HG03108 (cell line): ENCODE data around the gene TUBGCP6.
"Not testable (repeated sequence)": the region's sequence is repeated elsewhere in the genome, so short reads cannot be mapped to it uniquely, and the experiment has no call there.

ENCODE experiments used
- ATAC-seq: cut with Tn5 transposase; IDR thresholded peaks from one replicate; pipeline ENCODE4 v1.9.1; 2021; ENCODE audit warnings: moderate library complexity; ENCODE audit not compliant: unreplicated experiment

Gene TUBGCP6

DNA sequence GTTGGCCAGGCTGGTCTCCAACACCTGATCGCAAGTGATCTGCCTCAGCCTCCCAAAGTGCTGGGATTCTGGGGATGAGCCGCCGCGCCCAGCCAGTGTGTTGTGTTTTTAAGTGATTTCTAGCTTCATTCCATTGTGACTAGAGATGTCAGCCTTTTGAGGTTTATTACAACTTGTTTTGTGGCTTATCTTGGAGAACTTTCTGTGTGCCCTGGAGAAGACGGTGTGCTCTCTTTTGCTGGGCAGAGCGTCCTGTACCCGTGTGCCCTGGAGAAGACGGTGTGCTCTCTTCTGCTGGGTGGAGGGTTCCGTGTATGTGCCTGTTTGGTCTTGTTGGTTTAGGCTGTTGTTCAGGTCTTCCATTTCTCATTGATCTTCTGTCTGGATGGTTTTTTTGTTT, 31.6 kb downstream of the TUBGCP6 start:
- ATAC-seq, result no peak

GRCh38 chr22:50211147-50211546, 33.7 kb downstream of the TUBGCP6 start:
- ATAC-seq, result no peak

DNA sequence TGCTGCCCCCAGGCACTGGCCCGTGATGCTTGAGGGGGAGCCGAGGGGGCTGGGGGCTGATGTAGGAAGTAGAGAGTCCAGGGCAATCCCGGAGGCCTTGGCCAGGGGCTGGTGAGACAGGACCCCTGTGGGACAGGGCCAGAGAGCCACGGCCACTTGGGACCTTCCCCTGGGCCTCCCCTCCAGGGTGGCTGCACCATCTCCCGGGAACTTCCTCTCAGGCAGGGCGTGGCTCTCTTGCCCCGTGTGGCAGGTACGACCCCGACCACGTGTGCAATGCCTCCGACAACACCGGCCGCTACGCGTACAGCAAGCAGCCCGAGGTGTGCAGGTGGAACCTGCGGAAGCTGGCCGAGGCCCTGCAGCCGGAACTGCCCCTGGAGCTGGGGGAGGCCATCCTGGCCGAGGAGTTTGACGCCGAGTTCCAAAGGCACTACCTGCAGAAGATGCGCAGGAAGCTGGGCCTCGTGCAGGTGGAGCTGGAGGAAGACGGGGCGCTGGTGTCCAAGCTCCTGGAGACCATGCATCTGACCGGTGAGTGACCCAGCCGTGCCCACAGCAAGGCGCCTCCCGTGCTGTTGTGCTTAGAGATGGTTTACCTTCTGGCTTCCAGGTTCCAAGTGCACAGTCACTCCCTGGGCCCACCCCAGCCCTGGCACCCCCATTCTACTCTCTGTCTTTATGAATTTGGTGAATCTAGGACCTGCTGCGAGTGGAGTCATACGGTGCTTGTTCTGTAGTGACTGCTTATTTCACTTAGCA, 34.3 kb downstream of the TUBGCP6 start:
- ATAC-seq, result no peak

DNA sequence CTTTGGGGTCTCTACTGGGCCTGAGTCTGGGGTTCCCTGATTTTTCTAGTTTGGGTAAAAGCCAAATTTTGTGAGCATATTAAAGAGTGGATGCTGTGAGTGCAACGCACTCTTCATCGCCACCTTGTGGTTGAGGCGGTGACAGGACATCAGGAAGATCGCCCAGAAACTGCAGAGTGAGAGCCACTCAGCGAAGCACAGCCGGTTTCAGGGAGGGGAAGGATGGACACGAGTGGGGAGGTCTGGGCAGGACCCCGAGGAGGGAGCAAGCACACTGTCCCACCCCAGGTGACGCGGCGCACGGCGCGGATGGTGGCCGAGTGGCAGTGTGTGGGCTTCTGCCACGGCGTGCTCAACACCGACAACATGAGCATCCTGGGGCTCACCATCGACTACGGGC, 34.9 kb downstream of the TUBGCP6 start:
- no peak for ATAC-seq

DNA sequence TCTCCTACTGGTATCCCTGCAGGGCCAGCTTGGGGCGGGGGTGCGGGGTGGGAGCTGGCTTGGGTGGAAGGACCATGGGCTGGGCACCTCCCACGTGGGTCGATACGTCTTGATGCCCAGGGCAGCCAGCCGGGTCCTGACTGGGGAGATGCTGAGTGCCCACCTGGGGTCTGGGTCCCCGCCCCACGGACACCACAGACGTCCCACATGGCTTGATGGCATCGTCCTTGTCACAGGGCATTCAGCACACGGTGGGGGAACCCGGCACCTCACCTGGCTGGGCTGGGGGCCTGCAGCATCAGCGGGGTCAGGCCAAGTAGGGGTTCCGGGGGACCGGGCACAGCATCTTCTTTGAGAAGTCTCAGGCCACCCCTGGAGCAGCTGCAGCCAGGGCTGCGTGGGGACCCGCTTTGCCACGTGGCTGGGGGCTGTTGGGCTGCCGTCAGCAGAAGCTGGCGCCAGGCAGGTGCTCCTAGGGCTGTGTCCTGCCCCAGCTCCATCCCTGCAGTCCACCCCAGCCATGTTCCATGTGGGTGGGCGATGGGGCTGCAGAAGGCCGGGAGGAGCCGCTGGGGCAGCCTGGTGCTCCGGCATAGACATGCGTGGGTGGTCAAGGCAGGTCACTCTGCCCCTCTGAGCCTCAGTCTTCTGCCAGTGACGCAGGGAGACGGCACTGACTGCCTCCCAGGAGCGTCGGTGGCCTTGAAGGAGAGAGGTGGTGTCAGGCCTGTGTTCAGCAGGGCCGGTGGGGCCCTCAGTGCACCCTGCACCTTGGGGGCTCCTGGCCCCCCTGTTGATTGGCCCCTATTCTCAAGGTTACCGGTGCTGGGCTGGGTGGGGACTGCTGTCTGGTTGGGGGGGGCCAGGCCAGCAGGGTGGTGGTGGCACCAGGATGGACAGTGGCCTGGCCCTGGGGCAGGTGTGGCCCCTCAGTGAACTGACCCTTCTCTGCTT, 35.6 kb downstream of the TUBGCP6 start:
- ATAC-seq, result no peak

GRCh38 chr22:50208430-50208938, 36.3 kb downstream of the TUBGCP6 start:
- ATAC-seq, result no peak

DNA sequence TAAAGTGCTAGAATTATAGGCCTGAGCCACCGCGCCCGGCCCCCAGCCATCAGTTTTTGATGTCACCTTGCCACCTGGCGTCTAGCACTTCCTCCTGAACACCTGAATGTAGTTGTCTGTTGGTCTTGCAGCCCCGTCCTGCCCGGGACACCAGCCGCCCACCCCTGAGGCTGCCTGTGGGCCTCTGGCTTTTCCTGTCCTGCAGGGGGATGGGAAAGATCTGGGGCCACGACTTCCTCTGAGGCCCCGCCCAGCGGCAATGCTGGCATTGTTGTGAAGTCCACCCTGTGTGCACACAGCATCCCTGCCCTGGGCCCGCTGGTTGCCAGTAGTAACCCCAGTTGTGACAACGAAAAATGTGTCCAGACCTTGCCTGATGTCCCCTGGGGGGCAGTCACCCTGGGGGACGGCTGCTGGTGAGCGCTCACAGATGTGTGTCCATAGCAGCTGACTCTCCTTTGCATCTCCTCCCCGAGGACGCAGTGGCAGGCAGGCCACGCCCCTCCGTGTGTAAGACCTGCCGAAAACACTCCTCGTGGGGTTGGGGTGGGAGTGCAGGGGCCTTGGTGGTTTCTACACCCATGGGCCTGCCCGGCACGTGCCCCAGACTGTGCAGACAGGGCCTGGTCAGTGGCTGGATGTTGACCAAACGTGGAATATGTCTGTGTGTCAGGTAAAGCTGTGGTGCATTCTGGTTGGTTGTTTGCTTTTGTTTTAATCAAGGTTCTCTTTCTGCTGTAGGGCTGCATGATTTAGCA, 37.3 kb downstream of the TUBGCP6 start:
- no peak for ATAC-seq

GRCh38 chr22:50206599-50206998, 38.2 kb downstream of the TUBGCP6 start:
- ATAC-seq, result no peak

DNA sequence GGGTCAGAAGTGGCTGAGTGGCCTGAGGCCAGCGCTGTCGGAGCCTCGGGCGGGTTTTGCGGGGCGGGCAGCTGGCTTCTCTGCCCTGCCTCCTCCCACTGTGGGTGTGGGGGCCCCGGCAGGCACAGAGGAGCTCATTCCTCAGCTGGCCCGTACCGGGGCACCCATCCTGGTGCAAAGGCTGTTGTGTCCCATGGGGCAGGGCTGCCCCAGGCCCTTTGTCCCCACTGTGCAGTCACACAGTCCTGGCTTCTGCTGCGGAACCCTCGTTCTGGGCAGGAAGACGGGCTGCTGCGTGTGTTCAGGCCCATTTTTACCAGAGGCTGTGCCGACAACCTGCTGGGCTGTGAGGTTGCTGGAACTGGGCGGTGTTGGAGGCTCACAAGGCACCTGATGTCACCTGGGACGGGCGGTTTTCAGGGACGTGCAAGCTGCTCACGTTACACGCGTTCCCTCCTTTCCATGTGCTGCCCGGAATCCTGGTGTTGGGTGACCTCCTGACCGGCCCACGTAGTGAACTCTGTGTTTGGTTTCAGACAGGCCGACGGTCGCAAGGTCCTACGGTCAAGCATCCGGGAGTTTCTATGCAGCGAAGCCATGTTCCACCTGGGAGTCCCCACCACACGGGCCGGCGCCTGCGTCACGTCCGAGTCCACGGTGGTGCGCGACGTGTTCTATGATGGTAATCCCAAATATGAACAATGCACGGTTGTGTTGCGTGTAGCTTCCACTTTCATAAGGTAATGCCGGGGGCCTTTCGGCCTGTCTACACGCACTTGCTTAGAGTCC, 38.8 kb downstream of the TUBGCP6 start:
- no peak for ATAC-seq

DNA sequence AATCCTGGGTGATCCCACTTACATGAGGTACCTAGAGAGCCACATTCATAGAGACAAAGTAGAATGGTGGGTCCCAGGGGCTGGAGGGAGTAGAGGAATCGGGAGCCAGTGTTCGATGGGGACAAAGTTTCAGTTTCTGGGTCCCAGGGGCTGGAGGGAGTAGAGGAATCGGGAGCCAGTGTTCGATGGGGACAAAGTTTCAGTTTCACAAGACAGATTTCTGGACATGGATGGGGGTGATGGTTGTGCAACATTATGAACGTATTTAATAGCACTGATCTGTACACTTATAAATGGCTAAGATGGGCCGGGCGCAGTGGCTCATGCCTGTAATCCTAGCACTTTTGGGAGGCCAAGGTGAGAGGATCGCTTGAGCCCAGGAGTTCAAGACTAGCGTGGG, 39.8 kb downstream of the TUBGCP6 start:
- not testable (repeated sequence) for ATAC-seq

DNA sequence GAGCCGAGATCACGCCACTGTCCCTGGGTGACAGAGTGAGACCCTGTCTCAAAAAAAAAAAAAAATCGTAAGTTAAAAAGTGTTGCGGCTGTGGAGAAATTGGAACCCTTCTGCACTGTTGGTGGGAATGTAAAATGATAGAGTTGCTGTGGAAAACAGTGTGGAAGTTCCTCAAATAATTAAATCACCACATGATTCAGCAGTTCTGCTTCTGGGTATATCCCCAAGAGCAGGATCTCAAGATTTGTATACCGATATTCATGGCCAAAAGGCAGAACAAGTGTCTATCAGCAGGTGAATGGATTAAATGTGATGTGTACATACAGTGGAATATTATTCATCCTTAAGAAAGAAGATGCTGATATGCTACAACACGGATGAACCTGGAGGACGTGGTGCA, 40.3 kb downstream of the TUBGCP6 start:
- no peak for ATAC-seq

GRCh38 chr22:50203288-50203687, 41.5 kb downstream of the TUBGCP6 start:
- no peak for ATAC-seq

GRCh38 chr22:50202130-50202666, 42.6 kb downstream of the TUBGCP6 start:
- ATAC-seq, result no peak

DNA sequence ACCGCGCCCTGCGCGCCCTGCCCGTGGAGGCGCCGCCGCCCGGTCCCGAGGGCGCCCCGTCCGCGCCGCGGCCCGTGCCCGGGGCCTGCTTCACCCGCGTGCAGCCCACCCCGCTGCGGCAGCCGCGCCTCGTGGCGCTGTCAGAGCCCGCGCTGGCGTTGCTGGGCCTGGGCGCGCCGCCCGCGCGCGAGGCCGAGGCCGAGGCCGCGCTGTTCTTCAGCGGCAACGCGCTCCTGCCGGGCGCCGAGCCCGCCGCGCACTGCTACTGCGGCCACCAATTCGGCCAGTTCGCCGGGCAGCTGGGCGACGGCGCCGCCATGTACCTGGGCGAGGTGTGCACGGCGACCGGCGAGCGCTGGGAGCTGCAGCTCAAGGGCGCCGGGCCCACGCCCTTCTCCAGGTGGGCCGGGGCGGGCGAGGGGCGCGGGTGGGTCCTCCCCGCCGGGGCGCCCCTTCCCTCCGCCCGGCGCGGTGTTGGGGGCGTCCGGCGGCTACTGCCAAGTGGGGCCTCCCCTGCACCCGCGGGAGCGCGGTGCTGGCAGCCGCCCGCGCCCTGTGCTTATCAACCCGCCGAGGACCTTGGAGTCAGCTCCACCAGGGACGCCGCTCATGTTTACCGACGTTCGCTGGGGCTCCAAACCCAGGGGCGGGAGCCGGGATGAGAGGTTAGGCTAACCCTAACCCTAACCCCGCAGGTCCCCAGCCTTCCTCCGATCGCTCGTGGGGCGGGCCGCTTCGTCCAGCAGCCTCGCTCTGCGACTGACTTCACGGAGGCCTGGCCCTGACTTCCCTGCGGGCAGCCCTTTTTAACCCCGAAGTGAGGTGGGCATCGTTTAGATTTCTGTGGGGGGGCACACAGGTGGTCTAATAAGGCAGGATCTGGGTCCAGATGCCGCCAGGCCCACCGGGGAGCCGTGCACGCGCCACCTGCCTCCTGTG, 43.4 kb downstream of the TUBGCP6 start:
- peak; percentile 7 for ATAC-seq

- ATAC-seq, result peak; percentile 63
Measured at GRCh38 chr22:50200461-50201190, 44.2 kb downstream of the TUBGCP6 start, which contains the start of gene SELENOO. Gene SELENOO, plus strand, starts transcription at chr22:50201011. Its CDS starts 26 bp downstream, at chr22:50201037.

DNA sequence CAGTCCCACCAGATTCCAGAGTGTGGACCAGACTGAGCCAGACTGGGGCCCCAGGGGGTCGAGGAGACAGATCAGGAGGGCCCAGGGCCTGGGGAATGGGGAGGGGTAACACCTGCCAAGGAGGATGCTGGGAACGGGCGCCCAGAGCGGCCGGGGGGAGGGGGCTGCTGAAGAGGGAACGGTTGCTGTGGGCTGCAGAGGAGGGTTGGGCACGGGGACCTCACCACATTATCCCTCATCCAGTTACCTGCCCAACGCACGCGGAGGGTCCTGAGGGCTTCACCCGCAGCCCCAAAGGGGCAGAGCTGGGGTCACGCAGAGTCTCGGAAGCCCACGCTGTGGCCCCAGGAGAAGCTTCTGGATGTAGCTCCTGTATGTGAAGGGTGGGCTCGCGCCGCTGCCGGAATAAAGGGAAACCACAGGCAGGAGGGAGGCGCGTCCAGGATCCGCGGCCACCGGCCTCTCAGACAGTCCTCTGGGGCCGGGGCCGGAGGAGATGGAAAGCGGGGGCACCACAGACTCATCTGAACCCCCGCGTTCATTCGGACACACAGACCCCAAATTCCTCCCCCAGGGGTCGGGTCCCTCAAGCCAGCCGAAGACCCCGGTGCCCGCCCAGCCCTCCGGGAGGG, 44.9 kb downstream of the TUBGCP6 start:
- ATAC-seq, result no peak

DNA sequence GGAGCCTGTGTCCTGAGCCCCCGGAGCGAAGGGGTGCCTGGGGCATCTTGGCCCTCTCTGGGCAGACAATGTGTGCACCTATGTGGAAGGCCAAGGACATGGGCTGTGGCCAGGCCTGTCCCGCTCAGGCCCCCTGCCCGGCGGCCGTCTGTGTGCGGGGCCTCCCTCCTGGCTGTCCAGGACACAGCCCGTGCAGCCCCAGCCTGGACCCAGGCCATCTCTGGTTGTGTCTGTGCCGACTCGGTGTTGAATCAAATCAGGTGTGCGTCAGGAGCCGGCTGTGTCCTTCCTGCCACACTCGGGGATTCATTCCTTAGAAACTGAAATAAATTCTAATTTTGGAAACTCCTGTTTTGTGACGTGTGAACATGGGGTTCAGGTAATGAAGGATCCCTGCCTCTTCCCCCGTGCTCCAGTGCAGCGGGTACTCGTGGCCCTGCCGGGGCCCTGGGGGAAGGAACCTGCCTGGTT, 45.5 kb downstream of the TUBGCP6 start:
- ATAC-seq, result no peak

DNA sequence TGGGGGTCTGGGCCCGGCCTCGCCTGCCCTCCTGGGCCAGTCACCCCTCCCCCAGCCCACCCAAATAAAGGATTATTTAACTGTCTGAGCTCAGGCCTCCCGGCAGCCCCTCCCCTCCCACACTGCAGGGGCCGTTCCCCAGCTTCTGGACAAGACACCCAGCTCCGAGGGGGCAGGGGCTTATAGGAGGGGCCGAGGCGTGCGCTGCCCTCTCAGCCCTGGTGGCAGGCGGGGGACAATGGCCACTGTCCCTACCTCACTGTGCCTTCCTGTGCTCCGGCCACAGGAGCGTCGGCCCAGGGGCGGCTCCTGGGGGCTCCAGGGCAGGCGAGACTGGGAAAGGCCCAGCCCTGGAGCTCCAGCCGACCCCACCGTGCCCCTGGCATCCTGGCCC, 46.2 kb downstream of the TUBGCP6 start:
- ATAC-seq, result no peak
